ENCODE data around the gene CASP7.

CASP7 gene

DNA sequence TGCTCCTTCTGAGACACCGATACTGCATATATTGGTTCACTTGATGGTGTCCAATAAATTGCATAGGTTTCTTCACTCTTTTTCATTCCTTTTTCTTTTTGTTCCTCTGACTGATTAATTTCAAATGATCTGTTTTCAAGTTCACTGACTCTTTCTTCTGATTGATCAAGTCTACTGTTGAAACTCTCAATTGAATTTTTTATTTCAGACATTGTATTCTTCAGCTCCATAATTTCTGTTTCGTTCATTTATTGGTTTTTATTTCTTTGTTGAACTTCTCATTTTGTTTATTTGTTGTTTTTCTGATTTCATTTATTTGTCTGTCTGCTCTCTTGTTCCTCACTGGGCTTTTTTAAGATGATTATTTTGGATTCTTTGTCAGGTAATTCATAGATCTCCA, 13.6 kb downstream of the CASP7 start:
- Histone ChIP-seq H3K9me3 (ENCODE audit: insufficient read depth, low read length) (no peaks in the 10 kb centered on the region), H3K27me3 (ENCODE audit: low read length) (no peaks in the 10 kb centered on the region), H3K36me3 (ENCODE audit: low read length) (no peaks in the 10 kb centered on the region), H3K4me2 (ENCODE audit: low read depth, low read length, poor library complexity, severe bottlenecking) (no peak overlapping the region), H3K9me2 (replicated peaks; ENCODE audit: insufficient read depth, low read length) (no peaks in the 10 kb centered on the region), H3K4me3 (ENCODE audit: insufficient read depth, low read length, poor library complexity, severe bottlenecking) (no peak overlapping the region), H3K9ac (ENCODE audit: low read length) (no peak overlapping the region), H4K20me1 (ENCODE audit: low read depth, low read length) (no peaks in the 10 kb centered on the region), H3K79me2 (ENCODE audit: insufficient read depth, low read length) (no peaks in the 10 kb centered on the region), H3K27ac (ENCODE audit: low read depth, low read length) (no peak overlapping the region), H2AFZ (ENCODE audit: low read depth, low read length, severe bottlenecking) (no peak overlapping the region), H3F3A (ENCODE audit: insufficient read depth) (no peaks in the 10 kb centered on the region)
- TF ChIP-seq, protein P1, sequence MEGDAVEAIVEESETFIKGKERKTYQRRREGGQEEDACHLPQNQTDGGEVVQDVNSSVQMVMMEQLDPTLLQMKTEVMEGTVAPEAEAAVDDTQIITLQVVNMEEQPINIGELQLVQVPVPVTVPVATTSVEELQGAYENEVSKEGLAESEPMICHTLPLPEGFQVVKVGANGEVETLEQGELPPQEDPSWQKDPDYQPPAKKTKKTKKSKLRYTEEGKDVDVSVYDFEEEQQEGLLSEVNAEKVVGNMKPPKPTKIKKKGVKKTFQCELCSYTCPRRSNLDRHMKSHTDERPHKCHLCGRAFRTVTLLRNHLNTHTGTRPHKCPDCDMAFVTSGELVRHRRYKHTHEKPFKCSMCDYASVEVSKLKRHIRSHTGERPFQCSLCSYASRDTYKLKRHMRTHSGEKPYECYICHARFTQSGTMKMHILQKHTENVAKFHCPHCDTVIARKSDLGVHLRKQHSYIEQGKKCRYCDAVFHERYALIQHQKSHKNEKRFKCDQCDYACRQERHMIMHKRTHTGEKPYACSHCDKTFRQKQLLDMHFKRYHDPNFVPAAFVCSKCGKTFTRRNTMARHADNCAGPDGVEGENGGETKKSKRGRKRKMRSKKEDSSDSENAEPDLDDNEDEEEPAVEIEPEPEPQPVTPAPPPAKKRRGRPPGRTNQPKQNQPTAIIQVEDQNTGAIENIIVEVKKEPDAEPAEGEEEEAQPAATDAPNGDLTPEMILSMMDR (IDR thresholded peaks at IDR 0.05; ENCODE audit: insufficient read depth, low read length, poor library complexity, severe bottlenecking) = no peak
- no peak for TF ChIP-seq EZH2phosphoT487 (conservative IDR thresholded peaks at IDR 0.05; ENCODE audit: low read length)

DNA sequence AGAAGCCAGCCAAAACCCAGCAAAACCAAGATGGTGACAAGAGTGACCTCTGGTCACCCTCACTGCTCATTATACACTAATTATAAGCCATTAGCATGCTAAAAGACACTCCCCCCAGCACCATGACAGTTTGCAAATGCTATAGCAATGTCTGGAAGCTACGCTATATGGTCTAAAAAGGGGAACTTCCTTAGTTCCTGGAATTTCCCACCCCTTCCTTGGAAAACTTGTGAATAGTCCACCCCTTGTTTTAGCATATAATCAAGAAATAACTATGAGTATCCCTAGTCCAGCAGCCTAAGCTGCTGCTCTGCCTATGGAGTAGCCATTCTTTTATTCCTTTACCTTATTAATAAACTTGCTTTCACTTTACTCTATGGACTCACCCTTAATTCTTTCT, 16.0 kb downstream of the CASP7 start:
- H3K27me3 ChIP-seq (ENCODE audit: low read length) = no peaks in the 10 kb centered on the region
- no peaks in the 10 kb centered on the region for H3F3A ChIP-seq (ENCODE audit: insufficient read depth)
- no peaks in the 10 kb centered on the region for H3K9me2 ChIP-seq (replicated peaks; ENCODE audit: insufficient read depth, low read length)
- no peaks in the 10 kb centered on the region for H4K20me1 ChIP-seq (ENCODE audit: low read depth, low read length)
- no peak overlapping the region for H3K4me2 ChIP-seq (ENCODE audit: low read depth, low read length, poor library complexity, severe bottlenecking)
- no peak for TF ChIP-seq EZH2phosphoT487 (conservative IDR thresholded peaks at IDR 0.05; ENCODE audit: low read length)
- TF ChIP-seq, protein P1 (IDR thresholded peaks at IDR 0.05; ENCODE audit: insufficient read depth, low read length, poor library complexity, severe bottlenecking) = no peak
- no peak overlapping the region for H3K27ac ChIP-seq (ENCODE audit: low read depth, low read length)
- H3K4me3 ChIP-seq (ENCODE audit: insufficient read depth, low read length, poor library complexity, severe bottlenecking) = no peak overlapping the region
- no peaks in the 10 kb centered on the region for H3K36me3 ChIP-seq (ENCODE audit: low read length)
- no peak overlapping the region for H2AFZ ChIP-seq (ENCODE audit: low read depth, low read length, severe bottlenecking)
- H3K9me3 ChIP-seq (ENCODE audit: insufficient read depth, low read length) = no peaks in the 10 kb centered on the region
- no peaks in the 10 kb centered on the region for H3K79me2 ChIP-seq (ENCODE audit: insufficient read depth, low read length)
- no peak overlapping the region for H3K9ac ChIP-seq (ENCODE audit: low read length)

DNA sequence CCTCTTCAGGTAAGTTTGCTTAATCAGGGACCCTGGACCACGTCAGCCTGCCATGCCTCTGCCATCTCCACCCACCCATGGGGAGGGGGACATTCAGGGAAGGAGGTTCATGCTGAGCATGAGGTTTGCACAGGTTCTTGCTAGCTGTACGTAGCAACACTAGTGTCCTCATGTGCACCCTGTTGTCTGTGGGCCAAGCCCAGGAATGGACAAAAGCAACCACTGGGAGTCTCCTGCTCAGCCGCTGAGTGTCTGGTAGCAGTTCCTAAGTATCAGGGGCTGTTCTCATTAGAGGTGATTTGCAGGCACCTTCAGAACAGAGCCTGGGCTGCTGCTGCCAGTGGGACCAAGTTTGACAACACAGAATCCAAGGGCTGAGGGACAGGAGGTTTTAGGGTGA, 17.9 kb downstream of the CASP7 start:
- H3K9me3 ChIP-seq (ENCODE audit: insufficient read depth, low read length) = no peaks in the 10 kb centered on the region
- H3K79me2 ChIP-seq (ENCODE audit: insufficient read depth, low read length) = no peaks in the 10 kb centered on the region
- no peaks in the 10 kb centered on the region for H4K20me1 ChIP-seq (ENCODE audit: low read depth, low read length)
- no peak overlapping the region for H2AFZ ChIP-seq (ENCODE audit: low read depth, low read length, severe bottlenecking)
- no peak for TF ChIP-seq EZH2phosphoT487 (conservative IDR thresholded peaks at IDR 0.05; ENCODE audit: low read length)
- TF ChIP-seq, protein P1 (IDR thresholded peaks at IDR 0.05; ENCODE audit: insufficient read depth, low read length, poor library complexity, severe bottlenecking) = no peak
- H3K4me2 ChIP-seq (ENCODE audit: low read depth, low read length, poor library complexity, severe bottlenecking) = no peak overlapping the region
- H3K9me2 ChIP-seq (replicated peaks; ENCODE audit: insufficient read depth, low read length) = no peaks in the 10 kb centered on the region
- no peak overlapping the region for H3K4me3 ChIP-seq (ENCODE audit: insufficient read depth, low read length, poor library complexity, severe bottlenecking)
- H3K9ac ChIP-seq (ENCODE audit: low read length) = no peak overlapping the region
- H3K27ac ChIP-seq (ENCODE audit: low read depth, low read length) = no peak overlapping the region
- H3K27me3 ChIP-seq (ENCODE audit: low read length) = no peaks in the 10 kb centered on the region
- no peaks in the 10 kb centered on the region for H3K36me3 ChIP-seq (ENCODE audit: low read length)
- H3F3A ChIP-seq (ENCODE audit: insufficient read depth) = no peaks in the 10 kb centered on the region

All from SU-DHL-6 (cell line).